ENCODE results near the gene COL6A3. TPM values are rescaled to one million over a fixed set of nuclear protein-coding genes. Genes with fewer than 3 reads are reported as not detected.

Gene COL6A3
- polyA plus RNA-seq, 1 donor (not counting 4 experiments of a cell fraction or from before 2014, with no cell fraction given), result not detected

GRCh38 chr2:237390235-237390634 lies 23.7 kb downstream of the COL6A3 start:
- TF ChIP-seq CTCF (optimal IDR thresholded peaks at IDR 0.05 in 1 of 3, IDR thresholded peaks at IDR 0.05 in 1 of 3, conservative IDR thresholded peaks at IDR 0.05 in 1 of 3; ENCODE audit: extremely low read depth in 1 of 3, insufficient read depth in 2 of 3, low read length in 3 of 3) (no peak), EZH2 (IDR thresholded peaks at IDR 0.05; ENCODE audit: low read length) (no peak)
- no peak for FAIRE-seq
- Histone ChIP-seq H2AFZ (ENCODE audit: control insufficient read depth, low read length) (no peak overlapping the region), H3K79me2 (ENCODE audit: control insufficient read depth, insufficient read depth, low read length) (no peaks in the 10 kb centered on the region), H3K27me3 (ENCODE audit: control insufficient read depth, extremely low read depth, insufficient read depth, low read length) (peaks cover 18% of the 10 kb centered on the region), H3K9me1 (ENCODE audit: control insufficient read depth, extremely low read depth, insufficient read depth, low read length) (no peaks in the 10 kb centered on the region), H3K9me3 (ENCODE audit: control insufficient read depth, low read depth, low read length) (no peaks in the 10 kb centered on the region), H3K9ac (ENCODE audit: control insufficient read depth, extremely low read depth, insufficient read depth, low read length) (no peak overlapping the region), H3K4me2 (ENCODE audit: control insufficient read depth, extremely low read depth, insufficient read depth, low read depth, low read length) (no peak overlapping the region), H4K20me1 (ENCODE audit: control insufficient read depth, extremely low read depth, insufficient read depth, low read length) (no peaks in the 10 kb centered on the region), H3K4me1 (ENCODE audit: control insufficient read depth, extremely low read depth, insufficient read depth, low read length) (no peaks in the 10 kb centered on the region), H3K27ac (ENCODE audit: control insufficient read depth, insufficient read depth, low read length) (no peak overlapping the region), H3K4me3 (ENCODE audit: control insufficient read depth in 2 of 3, extremely low read depth in 1 of 3, insufficient read depth in 2 of 3, low read depth in 1 of 3, low read length in 3 of 3) (no peak overlapping the region), H3K36me3 (ENCODE audit: control insufficient read depth in 2 of 2, extremely low read depth in 1 of 2, insufficient read depth in 2 of 2, low read length in 2 of 2) (no peaks in the 10 kb centered on the region)
- DNase-seq (ENCODE audit: low read depth, low spot score), result no peak
- dilution Hi-C loops (cut with MboI; ENCODE audit: extremely low pct_ligation_motif_present, low sequenced_read_pairs), result no loop called here

- H3K27ac ChIP-seq (ENCODE audit: control insufficient read depth, insufficient read depth, low read length), result no peak overlapping the region
- H3K9me3 ChIP-seq (ENCODE audit: control insufficient read depth, low read depth, low read length), result no peaks in the 10 kb centered on the region
- no peaks in the 10 kb centered on the region for H4K20me1 ChIP-seq (ENCODE audit: control insufficient read depth, extremely low read depth, insufficient read depth, low read length)
- no peak for FAIRE-seq
- no peaks in the 10 kb centered on the region for H3K9me1 ChIP-seq (ENCODE audit: control insufficient read depth, extremely low read depth, insufficient read depth, low read length)
- no peaks in the 10 kb centered on the region for H3K36me3 ChIP-seq (ENCODE audit: control insufficient read depth in 2 of 2, extremely low read depth in 1 of 2, insufficient read depth in 2 of 2, low read length in 2 of 2)
- H3K79me2 ChIP-seq (ENCODE audit: control insufficient read depth, insufficient read depth, low read length), result no peaks in the 10 kb centered on the region
- H3K4me2 ChIP-seq (ENCODE audit: control insufficient read depth, extremely low read depth, insufficient read depth, low read depth, low read length), result no peak overlapping the region
- dilution Hi-C loops (cut with MboI; ENCODE audit: extremely low pct_ligation_motif_present, low sequenced_read_pairs), result no loop called here
- no peak for DNase-seq (ENCODE audit: low read depth, low spot score)
- TF ChIP-seq EZH2 (IDR thresholded peaks at IDR 0.05; ENCODE audit: low read length) (no peak), CTCF (optimal IDR thresholded peaks at IDR 0.05 in 1 of 3, IDR thresholded peaks at IDR 0.05 in 1 of 3, conservative IDR thresholded peaks at IDR 0.05 in 1 of 3; ENCODE audit: extremely low read depth in 1 of 3, insufficient read depth in 2 of 3, low read length in 3 of 3) (no peak)
- no peak overlapping the region for H3K4me3 ChIP-seq (ENCODE audit: control insufficient read depth in 2 of 3, extremely low read depth in 1 of 3, insufficient read depth in 2 of 3, low read depth in 1 of 3, low read length in 3 of 3)
- H3K27me3 ChIP-seq (ENCODE audit: control insufficient read depth, extremely low read depth, insufficient read depth, low read length), result peaks cover 18% of the 10 kb centered on the region
- H2AFZ ChIP-seq (ENCODE audit: control insufficient read depth, low read length), result no peak overlapping the region
- no peaks in the 10 kb centered on the region for H3K4me1 ChIP-seq (ENCODE audit: control insufficient read depth, extremely low read depth, insufficient read depth, low read length)
- no peak overlapping the region for H3K9ac ChIP-seq (ENCODE audit: control insufficient read depth, extremely low read depth, insufficient read depth, low read length)
Measured at GRCh38 chr2:237389831-237390230, 24.1 kb downstream of the COL6A3 start.
